GM21390 (cell line): ENCODE measurements around the gene SRGAP1.

ENCODE experiments used
- ATAC-seq: cut with Tn5 transposase; IDR thresholded peaks from one replicate; pipeline ENCODE4 v1.9.1; 2021; ENCODE audit not compliant: unreplicated experiment

Gene SRGAP1

GRCh38 chr12:63844391-63845341, at the start of gene SRGAP1:
SRGAP1 (plus strand) TSS chr12:63844700; CDS start chr12:63844817, 117 bp downstream.
- peak; percentile 25 for ATAC-seq

GRCh38 chr12:63795032-63795687, 49.3 kb upstream of the SRGAP1 start:
- no peak for ATAC-seq

GRCh38 chr12:63795944-63796343, 48.6 kb upstream of the SRGAP1 start:
- no peak for ATAC-seq

- ATAC-seq = no peak
Measured at GRCh38 chr12:63802012-63802608, 42.4 kb upstream of the SRGAP1 start.

GRCh38 chr12:63804746-63805145, 39.8 kb upstream of the SRGAP1 start:
- no peak for ATAC-seq

GRCh38 chr12:63805704-63806672, 38.5 kb upstream of the SRGAP1 start:
- no peak for ATAC-seq

- no peak for ATAC-seq
Measured at GRCh38 chr12:63808631-63809030, 35.9 kb upstream of the SRGAP1 start.

GRCh38 chr12:63809566-63809965, 34.9 kb upstream of the SRGAP1 start:
- ATAC-seq = no peak

GRCh38 chr12:63811334-63811733, 33.2 kb upstream of the SRGAP1 start:
- ATAC-seq = no peak

- ATAC-seq = no peak
Measured at GRCh38 chr12:63811755-63812154, 32.7 kb upstream of the SRGAP1 start.

GRCh38 chr12:63814146-63814772, 30.2 kb upstream of the SRGAP1 start:
- ATAC-seq = peak; percentile 43

- no peak for ATAC-seq
Measured at GRCh38 chr12:63815482-63815852, 29.0 kb upstream of the SRGAP1 start.

GRCh38 chr12:63816031-63816430, 28.5 kb upstream of the SRGAP1 start:
- no peak for ATAC-seq

- ATAC-seq = no peak
Measured at GRCh38 chr12:63820427-63820826, 24.1 kb upstream of the SRGAP1 start.

- no peak for ATAC-seq
Measured at GRCh38 chr12:63821781-63822251, 22.7 kb upstream of the SRGAP1 start.

GRCh38 chr12:63822352-63822751, 22.1 kb upstream of the SRGAP1 start:
- ATAC-seq = no peak

- ATAC-seq = no peak
Measured at GRCh38 chr12:63823040-63823439, 21.5 kb upstream of the SRGAP1 start.

GRCh38 chr12:63826006-63826585, 18.4 kb upstream of the SRGAP1 start:
- ATAC-seq = peak; percentile 71

- no peak for ATAC-seq
Measured at GRCh38 chr12:63828867-63829266, 15.6 kb upstream of the SRGAP1 start.

- no peak for ATAC-seq
Measured at GRCh38 chr12:63836046-63836445, 8.5 kb upstream of the SRGAP1 start.
